ENCODE data around the gene MT1E.

MT1E gene

GRCh38 chr16:56626685-56627084 is 1.1 kb downstream of the MT1E start:
- DNase-seq (ENCODE audit: low read depth in 2 of 2) = no peak

DNA sequence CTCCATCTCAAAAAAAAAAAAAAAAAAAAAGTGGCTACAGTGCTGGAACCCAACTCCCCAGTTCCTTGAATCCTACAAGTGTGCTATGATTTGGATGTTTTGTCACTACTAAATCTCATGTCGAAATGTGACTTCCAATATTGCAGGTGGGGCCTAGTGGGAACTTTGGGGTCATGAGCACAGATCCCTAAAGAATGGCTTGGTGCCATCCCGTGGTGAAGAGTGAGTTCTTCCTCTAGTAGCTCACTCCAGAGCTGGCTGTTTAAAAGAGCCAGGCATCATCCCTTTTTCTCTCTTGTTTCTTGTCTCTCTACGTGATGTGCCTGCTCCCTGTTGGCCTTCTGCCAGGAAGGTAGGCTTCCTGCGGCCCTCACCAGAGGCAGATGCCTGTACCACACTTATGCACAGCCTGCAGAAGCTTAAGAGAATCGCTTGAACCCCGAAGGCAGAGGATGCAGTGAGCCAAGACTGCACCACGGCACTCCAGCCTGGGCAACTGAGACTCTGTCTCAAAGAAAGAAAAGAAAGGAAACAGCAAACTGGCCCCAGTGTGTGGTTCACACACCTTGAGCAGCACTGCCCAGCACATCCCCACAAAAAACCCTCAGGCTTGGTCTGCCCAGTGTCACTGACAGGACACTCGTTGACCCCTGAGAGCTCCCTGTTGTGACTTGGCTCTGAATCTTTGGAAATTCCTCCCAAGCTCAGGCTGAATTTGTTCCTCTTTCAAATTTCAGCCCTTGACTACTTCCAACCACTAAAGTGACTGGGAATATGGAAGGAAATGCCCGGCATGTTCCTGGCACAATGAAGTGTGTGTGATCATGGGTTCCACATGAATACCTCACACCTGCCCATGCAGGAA is 3.1 kb downstream of the MT1E start:
- DNase-seq (ENCODE audit: low read depth in 2 of 2) = no peak

- DNase-seq (ENCODE audit: low read depth in 2 of 2) = no peak
Observed at GRCh38 chr16:56629531-56629930, 4.0 kb downstream of the MT1E start.

- DNase-seq (ENCODE audit: low read depth in 2 of 2) = no peak
Observed at GRCh38 chr16:56630134-56630533, 4.6 kb downstream of the MT1E start.

DNA sequence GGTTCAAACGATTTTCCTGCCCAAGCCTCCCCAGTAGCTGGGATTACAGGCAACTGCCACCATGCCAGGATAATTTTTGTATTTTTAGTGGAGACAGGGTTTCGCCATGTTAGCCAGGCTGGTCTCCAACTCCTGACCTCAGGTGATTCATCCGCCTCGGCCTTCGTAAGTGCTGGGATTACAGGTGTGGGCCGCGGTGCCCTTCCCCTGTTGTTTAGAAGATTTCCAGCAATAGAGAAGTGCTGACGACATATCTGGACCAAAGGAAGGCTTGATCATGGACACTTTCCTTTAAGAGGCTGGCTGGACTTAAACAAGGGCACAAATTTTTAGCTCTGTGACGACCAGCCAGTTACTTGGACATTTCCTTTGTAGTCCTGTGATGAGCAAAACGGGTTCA is 5.6 kb downstream of the MT1E start:
- DNase-seq (ENCODE audit: low read depth in 2 of 2) = no peak

DNA sequence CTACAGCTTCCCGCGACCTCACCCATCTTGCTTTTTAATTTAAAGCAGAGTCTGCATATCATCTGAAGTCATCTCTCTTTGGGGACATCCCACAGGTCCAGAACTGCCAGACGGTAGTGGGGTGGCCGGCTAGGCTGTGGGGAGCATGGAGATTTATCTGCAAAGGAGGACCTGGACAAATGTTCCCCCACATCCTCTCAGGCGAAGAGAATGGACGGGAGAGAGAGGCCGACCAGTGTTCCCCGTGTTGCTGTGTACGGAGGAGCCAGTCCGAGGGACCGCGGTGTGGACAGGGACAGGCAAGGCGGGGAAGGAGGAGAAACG is 6.2 kb downstream of the MT1E start:
- no peak for DNase-seq (ENCODE audit: low read depth in 2 of 2)

GRCh38 chr16:56632156-56632847 is 6.7 kb downstream of the MT1E start, which contains the start of gene MT1M:
TSS of gene MT1M (plus strand) at chr16:56632659. CDS start at chr16:56632732, 73 bp downstream.
- DNase-seq (ENCODE audit: low read depth in 2 of 2) = no peak

DNA sequence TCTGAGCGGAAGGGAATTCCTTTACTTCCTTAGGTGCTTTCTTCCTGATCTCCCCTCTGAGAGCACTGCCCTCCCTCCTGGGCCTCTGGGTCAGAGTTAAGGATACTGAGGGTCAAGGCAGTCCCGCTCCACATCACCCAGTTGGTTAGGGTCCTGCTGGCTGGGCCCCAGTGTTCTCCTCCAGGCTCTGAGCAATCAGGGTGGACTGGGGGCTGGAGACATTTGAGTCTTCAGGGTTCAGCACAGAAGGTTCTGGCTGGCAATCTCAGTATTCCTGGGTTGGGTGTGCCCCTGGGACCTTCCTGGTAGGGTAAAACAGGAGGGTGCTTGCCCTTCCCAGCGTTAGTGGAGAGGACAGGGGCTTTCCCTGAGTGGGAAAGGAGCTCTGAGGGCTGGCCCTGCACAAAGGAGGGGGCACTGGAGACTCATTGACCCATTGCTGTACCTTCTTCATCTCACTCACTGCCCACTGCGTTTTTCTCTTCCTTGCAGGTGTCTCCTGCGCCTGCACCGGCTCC is 7.3 kb downstream of the MT1E start:
- no peak for DNase-seq (ENCODE audit: low read depth in 2 of 2)

DNA sequence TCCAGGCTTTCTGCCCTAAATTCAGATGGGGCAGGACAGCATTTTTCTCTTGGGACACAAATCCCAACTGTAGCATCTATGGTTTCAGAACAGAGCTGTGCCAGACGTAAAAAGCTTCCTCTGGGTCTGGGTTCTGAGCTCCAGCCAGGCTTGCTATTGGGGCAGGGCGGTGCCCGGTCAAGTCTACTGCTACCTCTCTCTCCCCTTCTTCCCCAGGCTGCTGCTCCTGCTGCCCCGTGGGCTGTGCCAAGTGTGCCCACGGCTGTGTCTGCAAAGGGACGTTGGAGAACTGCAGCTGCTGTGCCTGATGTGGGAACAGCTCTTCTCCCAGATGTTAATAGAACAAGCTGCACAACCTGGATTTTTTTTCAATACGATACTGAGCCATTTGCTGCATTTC is 8.0 kb downstream of the MT1E start:
- DNase-seq (ENCODE audit: low read depth in 2 of 2) = no peak

DNA sequence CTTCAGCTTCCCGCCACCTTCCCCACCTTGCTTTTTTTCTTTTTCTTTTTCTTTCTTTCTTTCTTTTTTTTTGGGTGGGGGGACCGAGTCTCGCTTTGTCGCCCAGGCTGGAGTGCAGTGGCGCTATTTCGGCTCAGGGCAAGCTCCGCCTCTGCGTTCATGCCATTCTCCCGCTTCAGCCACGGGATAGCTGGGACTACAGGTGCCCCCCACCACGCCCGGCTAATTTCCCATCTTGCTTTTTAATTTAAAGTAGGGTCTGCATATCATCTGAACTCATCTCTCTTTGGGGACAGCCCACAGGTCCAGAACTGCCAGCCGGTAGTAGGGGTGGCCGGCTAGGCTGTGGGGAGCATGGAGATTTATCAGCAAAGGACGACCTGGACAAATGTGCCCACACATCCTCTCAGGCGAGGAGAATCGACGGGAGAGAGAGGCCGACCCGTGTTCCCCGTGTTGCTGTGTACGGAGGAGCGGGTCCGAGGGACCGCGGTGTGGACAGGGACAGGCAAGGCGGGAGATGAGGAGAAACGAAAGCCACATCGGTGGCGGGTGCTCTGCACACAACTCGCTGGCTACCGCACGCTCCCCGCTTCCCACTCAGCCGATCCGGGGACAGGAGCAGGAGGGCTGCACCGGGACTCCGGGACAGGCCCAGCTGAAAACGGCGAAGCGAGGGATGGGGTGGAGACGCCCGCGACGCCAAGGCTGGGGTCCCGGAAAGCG is 9.3 kb downstream of the MT1E start:
- DNase-seq (ENCODE audit: low read depth in 2 of 2) = no peak

- no peak for DNase-seq (ENCODE audit: low read depth in 2 of 2)
Observed at GRCh38 chr16:56635441-56635967, 9.9 kb downstream of the MT1E start.

DNA sequence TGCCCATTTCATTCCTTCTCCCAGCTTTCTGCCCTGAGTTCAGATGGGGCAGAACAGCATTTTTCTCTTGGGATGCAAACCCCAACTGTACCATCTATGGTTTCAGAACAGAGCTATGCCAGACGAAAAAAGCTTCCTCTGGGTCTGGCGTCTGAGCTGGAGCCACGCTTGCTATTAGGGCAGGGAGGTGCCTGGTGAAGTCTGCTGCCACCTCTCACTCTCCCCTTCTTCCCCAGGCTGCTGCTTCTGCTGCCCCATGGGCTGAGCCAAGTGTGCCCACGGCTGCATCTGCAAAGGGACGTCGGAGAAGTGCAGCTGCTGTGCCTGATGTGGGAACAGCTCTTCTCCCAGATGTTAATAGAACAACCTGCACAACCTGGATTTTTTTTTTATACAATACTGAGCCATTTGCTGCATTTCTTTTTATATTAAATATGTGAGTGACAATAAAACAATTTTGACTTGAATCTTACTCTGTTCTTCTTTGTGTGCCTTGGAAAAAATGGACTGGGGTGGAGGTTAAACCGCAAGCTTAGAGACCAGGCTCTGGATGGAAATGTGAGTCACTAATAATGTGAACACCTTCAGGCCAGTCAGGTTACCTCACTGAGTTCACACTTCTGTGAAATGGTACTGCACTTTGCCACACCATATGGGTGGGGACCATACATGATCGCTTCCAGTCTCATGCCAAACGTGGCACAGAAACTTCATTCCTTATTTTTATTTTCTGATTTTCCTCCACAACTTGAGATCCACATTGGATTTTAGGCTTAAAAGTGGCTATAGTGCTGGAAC is 11.2 kb downstream of the MT1E start:
- no peak for DNase-seq (ENCODE audit: low read depth in 2 of 2)

- no peak for DNase-seq (ENCODE audit: low read depth in 2 of 2)
Observed at GRCh38 chr16:56637814-56638750, 12.5 kb downstream of the MT1E start, which contains the start of gene MT1A. TSS of gene MT1A (plus strand) at chr16:56638666. CDS start at chr16:56638739, 73 bp downstream.

DNA sequence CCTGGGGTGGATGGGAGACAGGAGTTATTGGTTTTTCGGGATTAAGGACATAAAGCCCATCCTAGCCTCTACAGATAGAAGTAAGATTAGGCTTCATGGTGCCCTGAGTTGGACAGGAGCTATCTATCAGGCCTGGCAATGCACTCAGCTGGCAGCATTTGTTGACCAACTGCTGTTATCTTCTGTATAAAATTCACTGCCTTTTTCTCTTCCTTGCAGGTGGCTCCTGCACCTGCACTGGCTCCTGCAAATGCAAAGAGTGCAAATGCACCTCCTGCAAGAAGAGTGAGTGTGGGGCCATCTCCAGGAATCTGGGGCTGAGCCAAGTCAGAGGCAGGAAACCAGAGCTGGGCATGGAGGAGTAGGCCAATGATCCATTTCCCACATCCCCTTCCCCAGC is 13.5 kb downstream of the MT1E start:
- DNase-seq (ENCODE audit: low read depth in 2 of 2) = no peak

DNA sequence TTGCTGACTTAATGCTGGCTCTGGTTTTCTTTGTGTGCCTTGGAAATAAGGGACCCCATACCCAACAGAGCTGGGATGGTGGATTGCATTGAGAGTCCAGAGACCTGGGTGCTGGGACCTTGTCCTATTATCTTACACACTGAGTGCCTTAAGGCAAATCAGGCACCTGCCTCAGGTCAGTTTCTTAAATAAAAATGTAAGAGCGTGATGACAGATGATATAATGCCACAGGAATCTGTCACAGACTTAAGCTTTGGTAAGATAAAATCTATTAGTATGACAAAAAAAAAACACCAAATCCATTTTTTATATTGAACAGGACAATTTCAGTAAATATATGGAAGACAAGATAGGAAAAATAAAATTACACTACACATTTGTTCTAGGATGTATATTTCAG is 14.5 kb downstream of the MT1E start:
- DNase-seq (ENCODE audit: low read depth in 2 of 2) = no peak

- DNase-seq (ENCODE audit: low read depth in 2 of 2) = no peak
Observed at GRCh38 chr16:56641166-56641565, 15.6 kb downstream of the MT1E start.

GRCh38 chr16:56643080-56643778 is 17.6 kb downstream of the MT1E start:
- DNase-seq (ENCODE audit: low read depth in 2 of 2) = peak; percentile 29 to 45

GRCh38 chr16:56643833-56644232 is 18.3 kb downstream of the MT1E start:
- DNase-seq (ENCODE audit: low read depth in 2 of 2) = no peak

GRCh38 chr16:56645311-56645710 is 19.7 kb downstream of the MT1E start:
- no peak for DNase-seq (ENCODE audit: low read depth in 2 of 2)
